ENCODE data around the gene PCLO. TPM values are rescaled to one million over a fixed set of nuclear protein-coding genes. Genes with fewer than 3 reads are reported as not detected.

PCLO gene
- total RNA-seq, 1 experiment from 2014 or later, result 3.1 TPM

DNA sequence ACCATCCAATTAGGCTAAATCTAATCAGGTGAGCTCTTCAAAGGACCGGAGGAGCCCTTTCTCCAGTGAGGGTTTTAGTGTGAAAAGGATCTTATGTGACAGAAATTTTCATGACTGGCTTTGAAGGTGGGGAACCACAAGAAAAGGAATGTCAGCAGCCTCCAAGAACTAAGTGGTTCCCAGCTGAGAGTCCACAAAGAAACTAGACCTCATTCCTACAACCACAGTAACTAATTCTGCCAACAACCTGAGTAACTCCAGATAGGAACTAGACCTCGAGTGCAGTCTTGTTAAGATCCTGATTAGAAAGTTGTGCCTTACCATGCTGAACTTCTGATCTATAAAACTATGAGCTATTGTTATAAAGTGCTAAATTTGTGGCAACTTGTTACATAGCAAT, 51.3 kb downstream of the PCLO start:
- Histone ChIP-seq H3K4ac (ENCODE audit: low read depth, low read length) (no peak overlapping the region), H3K27ac (ENCODE audit: insufficient read length, low read depth, low read length) (no peak overlapping the region), H3K9ac (ENCODE audit: extremely low read depth, insufficient read length, low read length) (no peak overlapping the region), H2BK12ac (ENCODE audit: insufficient read length, low read depth, low read length) (no peak overlapping the region), H3K23me2 (ENCODE audit: insufficient read length, low read depth, low read length, poor library complexity, severe bottlenecking) (no peaks in the 10 kb centered on the region), H3K9me3 (ENCODE audit: control insufficient read depth, low read depth, low read length) (no peaks in the 10 kb centered on the region), H3K79me2 (ENCODE audit: insufficient read depth, low read length) (no peaks in the 10 kb centered on the region), H2BK120ac (ENCODE audit: low read depth, low read length, poor library complexity, severe bottlenecking) (no peak overlapping the region), H3K27me3 (ENCODE audit: insufficient read depth, low read length) (no peaks in the 10 kb centered on the region), H2AFZ (ENCODE audit: low read length) (no peak overlapping the region), H3K4me2 (ENCODE audit: insufficient read depth, insufficient read length, low read length) (no peak overlapping the region), H4K5ac (ENCODE audit: insufficient read length, low read depth, low read length) (no peak overlapping the region), H2BK20ac (ENCODE audit: low read depth, low read length, poor library complexity, severe bottlenecking) (no peak overlapping the region), H3K79me1 (ENCODE audit: insufficient read depth, low read depth, low read length, poor library complexity, severe bottlenecking) (no peaks in the 10 kb centered on the region), H3K18ac (ENCODE audit: insufficient read length, low read depth, low read length) (no peak overlapping the region), H2AK5ac (ENCODE audit: insufficient read length, low read length) (no peak overlapping the region), H3K14ac (ENCODE audit: insufficient read depth, low read length) (no peak overlapping the region), H2BK5ac (ENCODE audit: insufficient read length, low read length) (no peak overlapping the region), H4K8ac (replicated peaks; ENCODE audit: insufficient read length, low read depth, low read length) (no peak overlapping the region), H4K91ac (ENCODE audit: insufficient read length, low read depth, low read length) (no peak overlapping the region), H2BK15ac (ENCODE audit: low read depth, low read length) (no peak overlapping the region), H3K56ac (ENCODE audit: insufficient read length, low read depth, low read length) (no peak overlapping the region), H3K4me1 (ENCODE audit: insufficient read depth, low read length) (no peaks in the 10 kb centered on the region), H3K23ac (ENCODE audit: insufficient read length, low read depth, low read length) (no peak overlapping the region), H4K20me1 (ENCODE audit: control insufficient read depth, insufficient read depth, insufficient read length) (no peaks in the 10 kb centered on the region), H3T11ph (ENCODE audit: low read length) (no peak overlapping the region)
- peak overlapping the region in 1 of 3 experiments; percentile 68; a peak in 2 of 7 replicates for H3K27ac Mint-ChIP-seq
- H3K4me1 Mint-ChIP-seq, result peaks cover 6 to 7% of the 10 kb centered on the region in 2 experiments; a peak in 3 of 4 replicates
- WGBS (ENCODE audit: extremely low coverage, insufficient read length, low lambda C conversion rate), result no CpG with 5 or more reads among the region's 2 CpGs
- no peak for DNase-seq
- no peaks in the 10 kb centered on the region for H3K27me3 Mint-ChIP-seq (ENCODE audit: low read depth)
- H3K9me3 Mint-ChIP-seq, result no peaks in the 10 kb centered on the region
- no peaks in the 10 kb centered on the region for H3K36me3 Mint-ChIP-seq (ENCODE audit: insufficient read depth in 1 of 3, low read depth in 3 of 3)
- TF ChIP-seq CTCF (conservative IDR thresholded peaks at IDR 0.05), result no peak
- H3K4me3 Mint-ChIP-seq, result no peak overlapping the region
